Left hindlimb (tissue), 1 donor: ENCODE results near the gene SEC24D.

Experiments
- DNase-seq: peaks from one replicate; pipeline ENCODE4 v3.0.0-alpha.2; 2018

Gene SEC24D

DNA sequence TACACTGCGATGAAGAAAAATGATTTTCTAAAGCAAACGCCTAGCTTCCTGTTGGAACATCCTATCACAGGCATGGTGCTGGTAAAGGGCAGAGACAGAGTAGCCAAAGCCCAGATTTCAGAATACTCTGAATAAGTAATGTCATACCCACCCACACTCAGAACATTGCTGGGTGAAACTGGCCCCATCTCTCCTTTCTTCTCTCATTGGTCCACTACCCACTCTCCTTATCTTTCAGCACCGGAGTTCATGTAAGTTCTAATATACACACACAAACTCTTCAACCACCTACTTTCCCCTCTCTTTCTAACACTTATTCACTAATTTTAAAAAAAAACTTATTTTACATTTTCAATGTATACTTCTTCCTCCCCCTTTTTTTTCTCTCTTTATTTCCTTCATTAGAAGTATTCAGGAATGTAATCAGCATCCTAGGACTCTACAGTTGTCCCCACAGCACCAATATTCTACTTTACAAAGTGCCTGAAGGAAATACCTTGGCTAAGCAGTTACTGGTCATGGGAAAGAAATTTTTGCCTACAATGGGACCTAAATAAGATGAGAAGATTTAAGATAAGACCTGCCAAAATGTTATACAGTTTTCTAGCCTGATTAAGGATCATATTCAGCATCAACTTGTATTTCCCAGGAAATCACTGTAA, 63.0 kb downstream of the SEC24D start:
- DNase-seq = no peak

- DNase-seq = no peak
Observed at GRCh38 chr4:118772081-118772766, 63.7 kb downstream of the SEC24D start.

GRCh38 chr4:118770741-118771187, 65.2 kb downstream of the SEC24D start:
- DNase-seq = no peak

DNA sequence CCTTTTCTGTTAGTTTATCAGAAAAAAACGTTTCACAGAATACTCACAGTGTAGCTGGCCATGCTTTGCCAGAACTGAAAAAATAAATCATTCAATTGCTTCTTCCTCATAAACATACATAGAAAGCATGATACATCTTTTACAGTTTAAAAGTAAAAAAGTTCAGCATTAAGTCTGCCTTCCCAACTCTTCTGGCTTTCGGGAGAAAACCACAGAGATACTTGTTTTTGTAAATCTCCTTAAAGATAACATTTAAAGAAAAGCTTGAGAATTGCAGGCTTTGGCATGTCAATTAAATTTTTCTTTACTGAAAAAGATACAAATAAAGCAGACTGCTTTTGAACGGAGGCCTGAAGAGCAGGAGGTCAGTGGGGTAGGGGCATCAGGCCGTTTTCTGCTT, 66.8 kb downstream of the SEC24D start:
- DNase-seq = no peak

GRCh38 chr4:118767109-118767508, 68.8 kb downstream of the SEC24D start:
- DNase-seq = no peak

DNA sequence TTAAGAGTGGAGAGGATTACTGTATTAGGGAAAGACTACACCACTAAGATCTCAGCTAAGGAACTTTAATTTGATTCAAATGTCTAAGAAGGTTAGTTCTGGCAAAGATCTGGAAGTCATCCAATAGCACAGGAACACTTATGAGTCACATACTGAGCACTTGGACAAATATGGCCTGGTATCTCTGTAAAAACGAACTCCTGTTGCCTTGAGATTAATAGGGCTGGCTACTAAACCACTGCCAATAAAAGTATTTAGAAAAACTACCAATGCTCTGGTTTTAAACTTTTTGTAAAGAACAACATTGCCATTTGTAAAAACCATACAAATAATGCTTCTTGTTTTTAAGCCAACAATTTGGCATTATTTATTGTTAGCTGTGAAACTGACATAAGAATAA, 70.5 kb downstream of the SEC24D start:
- DNase-seq = no peak

DNA sequence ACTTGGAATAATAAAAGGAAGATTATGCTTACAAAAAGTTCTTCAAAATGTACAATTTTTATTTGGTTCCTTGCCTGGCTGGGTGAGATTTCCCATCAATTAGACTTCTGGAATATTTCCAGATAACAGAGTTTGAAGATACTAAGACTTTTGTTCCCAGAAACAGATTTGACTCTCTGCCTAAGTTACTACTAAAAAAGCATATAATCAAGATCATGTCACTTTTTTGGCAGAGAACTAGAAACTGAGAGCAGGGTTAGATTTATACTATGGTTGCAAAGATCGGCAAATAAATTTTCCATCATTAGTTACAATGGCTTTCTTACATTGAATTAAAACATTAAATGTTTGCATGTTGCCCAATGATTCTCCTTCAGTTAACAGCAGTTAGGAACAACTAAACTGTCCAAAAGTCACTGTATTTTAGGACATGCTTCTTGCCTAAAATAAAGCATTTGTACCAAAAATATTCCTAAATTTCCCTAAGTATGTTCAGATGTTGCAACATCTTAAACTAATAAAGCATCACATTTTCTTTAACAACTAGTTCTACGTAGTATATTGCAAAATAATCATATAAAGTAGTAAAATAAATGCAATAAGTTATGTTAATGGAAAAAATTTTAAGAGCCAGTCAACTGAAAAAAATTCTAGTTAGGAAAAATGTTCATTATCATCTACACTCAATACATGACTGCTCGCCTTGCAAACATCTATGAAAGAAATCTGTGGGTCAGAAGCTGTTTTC, 73.0 kb downstream of the SEC24D start:
- DNase-seq = no peak

- no peak for DNase-seq
Observed at GRCh38 chr4:118762155-118762554, 73.8 kb downstream of the SEC24D start.

- no peak for DNase-seq
Observed at GRCh38 chr4:118761397-118762016, 74.4 kb downstream of the SEC24D start.

DNA sequence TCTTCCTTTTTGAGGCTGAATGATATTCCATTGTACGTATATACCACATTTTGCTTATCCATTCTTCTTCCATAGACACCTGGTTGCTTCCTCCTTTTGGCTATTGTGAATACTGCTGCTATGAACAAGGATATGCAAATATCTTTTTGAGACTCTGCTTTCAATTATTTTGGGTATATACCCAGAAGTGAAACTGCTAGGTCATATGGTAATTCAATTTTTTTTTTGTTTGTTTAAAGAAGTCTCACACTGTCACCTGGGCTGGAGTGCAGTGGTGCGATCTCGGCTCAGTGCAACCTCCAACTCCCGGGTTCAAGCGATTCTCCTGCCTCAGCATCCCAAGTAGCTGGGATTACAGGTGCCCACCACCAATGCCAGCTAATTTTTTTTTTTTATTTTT, 75.4 kb downstream of the SEC24D start:
- DNase-seq = no peak

- no peak for DNase-seq
Observed at GRCh38 chr4:118760092-118760491, 75.8 kb downstream of the SEC24D start.

DNA sequence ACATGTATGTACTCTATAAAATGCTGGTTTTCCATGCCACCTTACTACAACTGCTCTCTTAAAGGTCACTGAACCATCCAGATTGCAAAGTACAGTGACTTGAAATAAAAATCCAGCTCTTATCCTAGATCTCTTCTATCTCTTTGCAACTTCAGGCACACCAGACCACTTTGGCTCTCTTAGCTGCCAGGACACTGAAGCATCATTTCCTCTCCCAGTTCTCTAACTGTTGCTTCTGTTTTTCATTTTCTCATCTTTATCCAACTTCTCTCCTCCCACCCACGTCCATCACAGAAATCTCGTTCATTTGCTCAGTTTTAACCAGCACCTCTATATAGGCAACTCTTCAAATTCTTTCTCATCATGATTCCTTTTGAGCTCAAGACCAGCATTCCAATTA, 76.4 kb downstream of the SEC24D start:
- no peak for DNase-seq

DNA sequence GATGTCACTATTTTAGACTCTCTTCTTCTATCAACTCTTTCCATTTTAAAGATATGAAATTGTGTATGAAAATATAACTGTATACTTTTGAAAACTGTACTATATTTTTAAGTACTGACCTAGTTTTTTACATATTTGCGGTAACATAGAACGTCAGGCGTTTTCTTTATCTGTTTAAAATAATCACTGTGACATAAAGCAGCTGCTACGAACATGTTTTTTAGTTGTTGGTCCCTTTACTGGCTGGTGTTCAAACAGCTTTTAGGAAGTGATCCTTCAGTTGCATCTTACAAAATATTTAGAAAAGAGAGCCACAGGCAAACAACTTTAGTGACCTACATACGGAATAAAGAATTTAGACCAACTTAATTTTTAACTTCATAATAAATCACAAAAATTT, 77.6 kb downstream of the SEC24D start:
- DNase-seq = no peak

DNA sequence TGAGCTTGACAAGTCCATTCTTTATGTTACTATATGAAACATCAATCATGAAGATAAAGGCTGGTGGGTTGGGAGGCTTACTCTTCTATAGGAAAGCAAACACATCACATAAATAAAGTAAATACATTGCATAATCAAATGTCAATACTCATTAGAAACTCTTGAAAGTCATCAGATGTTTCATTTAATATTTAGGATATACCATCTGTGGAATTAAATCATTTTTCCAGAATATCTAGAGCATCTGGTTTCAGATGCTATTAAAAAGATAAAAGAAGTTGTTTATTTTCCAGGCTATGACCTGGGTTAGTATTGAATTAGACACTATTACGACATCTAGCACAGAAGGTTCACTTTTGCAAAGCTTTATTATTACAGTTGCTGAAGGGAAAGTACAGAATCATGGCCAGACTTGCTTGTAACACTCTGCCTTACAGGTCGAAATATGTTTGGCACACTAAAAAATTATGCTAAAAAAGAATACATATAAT, 78.1 kb downstream of the SEC24D start:
- DNase-seq = no peak

DNA sequence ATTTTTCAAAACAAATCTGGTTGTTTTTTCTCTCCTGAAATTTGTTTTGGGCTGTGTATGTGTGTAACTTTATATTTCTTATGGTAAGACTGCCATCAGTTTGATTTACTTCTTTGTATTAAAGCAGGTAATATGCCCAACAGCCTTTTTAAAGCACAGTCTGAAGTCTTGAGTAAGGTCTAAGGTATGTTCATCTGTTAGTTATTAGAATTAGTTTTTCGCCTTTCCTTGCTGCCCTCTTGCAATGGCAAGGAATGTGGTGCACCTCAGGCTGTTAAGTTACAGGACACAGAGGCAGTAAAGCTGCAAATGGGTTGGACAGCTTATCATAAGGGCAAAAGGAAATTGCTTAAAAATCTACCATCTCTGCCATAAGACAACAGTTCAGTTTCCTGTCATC, 79.0 kb downstream of the SEC24D start:
- DNase-seq = no peak

- DNase-seq = no peak
Observed at GRCh38 chr4:118756429-118756828, 79.5 kb downstream of the SEC24D start.

GRCh38 chr4:118755438-118756226, 80.3 kb downstream of the SEC24D start:
- DNase-seq = no peak

GRCh38 chr4:118754890-118755289, 81.0 kb downstream of the SEC24D start:
- DNase-seq = no peak

DNA sequence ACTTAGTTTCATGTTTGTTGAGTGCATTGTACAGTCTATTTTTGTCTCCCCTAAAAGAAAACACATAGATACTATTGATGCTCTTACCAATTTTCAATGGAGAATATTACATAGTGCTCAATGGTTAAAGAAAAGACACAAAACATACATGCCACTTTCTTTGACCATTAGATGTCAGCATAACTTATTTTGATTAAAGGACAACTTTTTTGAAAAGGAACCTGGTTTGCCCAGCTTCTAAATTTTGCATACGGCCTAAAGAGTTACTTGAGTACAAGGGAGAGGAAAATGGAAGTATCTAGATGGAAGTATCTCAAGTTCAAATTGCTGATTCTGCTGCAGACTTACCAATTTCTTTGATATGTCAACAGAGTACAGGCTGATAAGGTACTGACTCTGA, 82.2 kb downstream of the SEC24D start:
- DNase-seq = no peak

GRCh38 chr4:118753096-118753495, 82.8 kb downstream of the SEC24D start:
- DNase-seq = no peak

DNA sequence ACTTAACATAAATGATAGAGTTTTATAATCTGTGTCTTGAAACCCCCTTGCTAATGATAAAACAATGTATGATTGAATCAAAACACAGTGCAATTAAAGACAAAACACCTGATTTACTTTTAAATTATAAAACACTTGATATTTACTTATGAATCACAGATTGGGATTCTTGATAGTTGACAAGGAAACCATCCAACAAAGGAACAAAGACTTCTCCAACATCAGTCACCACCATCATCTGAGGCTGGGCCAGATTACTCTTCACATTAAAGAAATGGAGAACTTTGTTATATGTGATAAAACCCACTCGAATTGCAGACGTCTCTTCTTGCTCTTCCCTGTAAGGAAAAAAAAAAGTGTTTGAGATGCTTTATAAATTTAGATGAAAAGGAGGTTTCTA, 83.4 kb downstream of the SEC24D start:
- DNase-seq = no peak

DNA sequence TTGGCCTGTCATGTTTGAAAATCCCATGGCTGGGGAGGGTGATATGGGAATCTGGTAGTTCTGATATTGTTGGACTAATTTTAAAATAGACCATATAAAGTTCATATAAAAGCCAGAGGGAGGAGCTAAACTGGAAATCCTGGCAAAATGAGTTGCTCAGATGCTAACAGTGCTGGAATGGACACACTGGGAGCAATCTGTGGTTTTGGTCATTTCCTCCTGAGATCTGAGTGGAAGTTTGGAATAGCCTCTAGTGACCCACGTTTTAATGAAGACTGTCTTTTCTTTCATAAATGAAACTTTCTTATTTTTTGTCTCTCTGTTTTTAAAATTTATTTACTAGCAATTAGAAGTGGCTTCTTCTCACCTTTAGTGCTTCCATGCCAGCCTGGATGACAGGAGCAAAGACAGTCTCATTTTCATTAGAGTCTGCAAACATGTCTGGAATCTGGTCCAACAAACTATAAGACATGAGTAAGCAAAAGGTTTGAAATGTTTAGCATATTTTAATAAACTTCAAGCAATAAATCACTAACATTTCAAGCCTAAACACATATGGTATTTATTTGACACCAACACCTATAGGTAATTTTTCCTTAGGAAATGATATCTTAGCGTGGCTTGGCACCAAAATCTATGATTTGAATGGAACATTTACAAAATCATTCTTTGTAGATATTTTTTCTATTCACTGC, 84.2 kb downstream of the SEC24D start:
- DNase-seq = no peak
